GM11168 (cell line): Measurements from ENCODE around the gene BPGM.

Source experiments
- in situ Hi-C: fragments of 300-500 bp; cut with MboI; formaldehyde crosslinking; loops from one replicate; pipeline ENCODE4 v1.12.0; 2022; ENCODE audit warnings: low sequenced_read_pairs; ENCODE audit not compliant: unreplicated experiment

BPGM gene

DNA sequence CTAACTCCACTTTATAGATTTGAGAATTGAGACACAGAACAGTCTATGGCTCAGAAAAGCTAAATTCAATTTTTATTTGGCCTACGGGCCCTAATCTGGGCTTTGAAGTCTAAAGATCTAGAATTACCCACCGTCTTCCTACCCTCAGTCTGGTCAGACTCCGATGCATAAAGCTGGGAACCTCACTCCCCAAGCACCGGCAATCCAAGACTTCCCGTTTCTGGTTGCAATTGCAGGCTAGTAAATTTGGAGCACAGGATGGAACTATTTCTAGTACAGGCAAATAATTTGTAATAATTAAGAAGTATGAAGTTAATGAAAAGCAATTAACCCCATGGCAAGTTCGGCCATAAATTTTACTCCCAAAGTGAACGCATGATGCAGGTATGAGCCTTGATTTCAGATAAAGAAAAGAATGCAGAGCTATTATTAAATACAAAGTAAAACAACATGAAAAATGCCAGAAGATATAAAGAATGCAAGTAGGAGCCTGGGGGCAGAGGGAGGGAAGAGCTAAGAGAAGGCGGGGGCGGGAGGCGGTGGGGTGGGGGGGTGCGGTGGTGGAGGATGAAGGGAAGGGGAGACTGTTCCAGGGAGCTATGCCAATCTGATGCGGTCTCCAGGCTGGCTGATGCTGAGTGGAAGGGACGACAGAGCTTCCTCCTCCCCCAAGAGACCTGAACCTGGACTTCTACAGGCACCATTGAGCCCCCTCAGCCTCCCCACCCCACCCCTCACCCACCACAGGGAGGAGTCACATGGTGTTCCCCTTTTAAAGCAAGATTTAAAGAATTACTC, 45.1 kb downstream of the BPGM start:
- in situ Hi-C loops = no loop called here

DNA sequence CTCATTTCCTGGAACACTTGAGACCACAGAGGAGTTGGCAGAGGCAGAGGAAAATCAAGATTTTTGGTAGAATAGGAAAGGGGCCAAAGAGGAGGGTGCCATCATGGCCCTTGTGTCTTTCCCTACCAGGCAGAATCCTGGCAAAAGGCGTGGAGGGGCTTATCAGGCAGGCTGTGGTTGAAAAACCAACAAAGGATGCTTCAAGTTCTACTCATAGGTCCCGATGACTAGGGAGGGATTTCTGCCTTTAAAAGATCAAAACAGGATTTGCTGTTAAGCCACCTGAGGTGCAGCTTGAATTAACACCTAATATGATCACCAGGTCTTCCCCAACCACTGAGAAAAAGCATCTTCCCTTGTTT, 45.7 kb downstream of the BPGM start:
- in situ Hi-C loops = no loop called here

DNA sequence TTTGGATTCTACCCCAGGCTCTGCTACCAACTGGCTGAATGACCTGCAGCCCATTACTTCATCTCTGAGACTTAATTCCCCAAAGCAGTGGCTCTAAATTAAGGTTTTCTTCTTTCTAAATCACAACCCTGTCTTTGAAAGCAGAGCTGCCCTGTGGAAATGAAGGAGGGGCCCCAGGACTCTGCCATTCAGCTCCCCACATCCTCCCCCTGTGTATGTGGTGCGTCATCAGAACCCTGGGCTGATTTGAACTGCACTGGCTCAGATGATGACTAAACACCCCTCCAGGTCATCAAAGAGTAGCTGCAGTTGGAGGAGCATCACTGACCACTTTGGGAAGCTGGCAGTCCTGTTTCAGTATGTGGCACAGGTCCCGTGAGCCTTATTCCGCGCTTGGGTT, 46.6 kb downstream of the BPGM start:
- in situ Hi-C loops = no loop called here

DNA sequence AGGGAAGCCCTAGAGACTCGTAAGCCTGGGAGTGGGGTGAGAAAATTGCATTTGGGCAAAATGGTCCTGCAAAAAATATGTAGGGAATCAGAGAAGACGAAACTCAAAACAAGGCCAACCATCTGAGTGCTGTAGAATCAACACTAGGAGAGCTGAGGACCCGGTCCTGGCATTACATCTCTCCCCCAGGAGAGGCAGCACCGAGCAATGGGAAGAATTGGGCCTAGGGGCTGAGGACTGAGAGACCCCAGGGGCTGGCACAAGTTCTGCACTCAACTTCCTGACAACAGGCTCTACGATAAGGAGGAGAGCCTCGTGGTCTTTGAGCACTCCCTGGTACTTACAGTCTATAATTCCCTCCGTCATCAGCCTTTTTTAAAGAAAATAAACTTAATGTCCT, 47.6 kb downstream of the BPGM start:
- in situ Hi-C loops = no loop called here

DNA sequence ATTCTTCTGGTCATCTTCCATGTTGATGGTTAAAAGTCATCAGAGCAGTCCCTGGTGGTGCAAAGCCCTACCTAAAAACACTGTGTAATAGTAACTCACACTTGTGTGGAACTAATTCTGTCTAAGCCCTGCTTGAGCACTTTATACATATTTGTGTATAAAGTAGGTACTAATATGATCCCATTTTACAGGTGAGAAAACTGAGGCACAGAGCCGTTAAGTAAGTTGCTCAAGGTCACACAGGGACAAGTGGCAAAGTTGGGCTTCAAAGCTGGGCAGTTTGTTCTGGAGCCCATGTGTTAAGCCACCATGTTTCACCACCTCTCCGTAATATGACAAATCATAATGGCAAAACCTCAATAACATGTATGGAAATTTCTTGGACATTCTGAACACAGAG, 48.1 kb downstream of the BPGM start:
- in situ Hi-C loops = no loop called here

DNA sequence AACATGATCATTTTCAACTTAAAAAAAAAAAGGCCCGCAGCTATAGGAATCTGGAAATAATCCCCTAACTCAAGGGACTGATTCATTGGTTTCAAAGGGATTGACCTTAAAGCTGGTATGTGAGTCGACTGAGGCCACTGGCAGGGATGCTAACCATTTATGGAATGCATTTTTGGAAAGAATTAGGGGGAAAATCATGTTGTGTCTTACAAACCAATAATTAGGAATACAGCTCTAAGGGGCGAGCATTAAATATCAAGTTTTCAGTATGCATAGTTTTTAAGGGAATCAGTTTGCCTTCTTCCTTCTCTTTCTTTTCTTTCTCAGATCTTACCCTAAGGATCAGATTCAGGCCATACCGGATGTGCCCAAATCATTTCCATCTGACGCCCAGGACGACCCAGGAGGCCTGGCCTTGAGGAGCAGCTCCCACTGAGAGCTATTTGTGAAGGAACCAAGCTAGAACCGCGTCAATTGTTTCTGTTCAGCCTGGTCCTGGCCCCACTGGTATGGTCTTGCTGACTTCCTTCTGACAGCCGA, 48.7 kb downstream of the BPGM start:
- in situ Hi-C loops = no loop called here

DNA sequence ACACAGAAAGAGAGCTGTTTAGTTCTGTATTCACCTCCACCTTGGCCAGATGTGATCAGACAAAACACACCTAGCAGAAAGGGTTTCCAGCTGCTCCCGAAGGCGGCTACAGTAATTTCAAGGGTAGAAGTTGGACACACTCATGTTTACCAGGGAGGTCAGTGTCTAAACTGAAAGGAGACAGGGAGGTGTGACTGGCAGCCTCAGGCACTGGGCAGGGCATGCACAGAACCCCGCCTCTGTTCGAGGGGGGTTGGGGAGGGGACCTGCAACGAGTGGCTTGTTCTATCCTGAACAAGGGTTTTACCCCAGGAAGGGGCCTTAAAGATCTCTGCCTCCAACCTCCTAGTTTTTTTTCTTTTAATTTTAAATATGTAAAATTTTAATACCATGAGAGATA, 49.6 kb downstream of the BPGM start:
- in situ Hi-C loops = no loop called here

DNA sequence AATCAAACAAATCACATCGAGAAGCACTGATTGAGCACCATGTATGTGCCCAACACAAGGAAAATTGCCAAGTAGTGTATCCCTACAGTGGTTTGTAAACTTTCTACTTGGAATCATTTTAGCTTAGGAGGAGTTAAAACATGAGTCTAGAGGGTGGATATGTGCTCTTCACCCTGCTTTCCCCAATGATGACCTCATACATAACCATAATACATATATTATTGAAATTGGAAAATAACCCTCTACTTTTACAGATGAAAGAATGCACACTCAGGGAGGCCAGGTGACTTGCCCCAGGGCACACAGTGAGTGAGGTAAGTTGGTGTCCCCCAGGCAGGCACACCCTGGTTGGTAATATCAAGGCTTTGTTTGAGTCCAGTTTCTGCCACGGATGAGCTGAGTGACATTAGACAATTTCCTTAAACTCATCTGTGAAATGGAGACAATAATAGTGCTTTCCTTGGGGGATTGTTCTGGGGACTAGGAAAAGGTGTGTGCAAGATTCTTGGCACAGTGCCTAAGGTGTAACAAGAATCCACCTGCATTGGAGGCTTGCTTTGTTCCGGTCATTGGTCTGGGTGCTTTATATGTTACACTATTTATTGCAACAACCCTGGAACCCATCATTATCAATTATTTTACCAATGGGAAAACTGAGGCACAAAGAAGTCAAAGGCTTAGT, 50.7 kb downstream of the BPGM start:
- in situ Hi-C loops = no loop called here

DNA sequence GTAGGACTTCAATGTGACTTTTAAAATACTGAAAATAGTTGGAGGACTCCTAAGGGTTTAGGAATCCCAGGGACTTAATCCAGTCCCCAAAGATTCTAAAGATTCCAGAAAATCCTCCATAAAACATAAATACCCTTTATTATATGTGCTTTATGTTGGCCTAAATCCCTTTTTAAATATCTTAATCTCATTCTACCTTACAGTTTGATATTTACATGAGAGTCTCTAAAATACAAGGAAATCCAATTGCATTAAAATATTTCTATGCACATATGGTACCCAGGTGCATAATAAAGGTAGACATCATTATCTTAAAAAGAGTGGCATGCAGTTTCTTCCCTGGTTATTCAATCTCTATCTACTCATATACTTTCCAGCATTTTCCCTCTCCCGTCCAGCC, 51.8 kb downstream of the BPGM start:
- in situ Hi-C loops = no loop called here

DNA sequence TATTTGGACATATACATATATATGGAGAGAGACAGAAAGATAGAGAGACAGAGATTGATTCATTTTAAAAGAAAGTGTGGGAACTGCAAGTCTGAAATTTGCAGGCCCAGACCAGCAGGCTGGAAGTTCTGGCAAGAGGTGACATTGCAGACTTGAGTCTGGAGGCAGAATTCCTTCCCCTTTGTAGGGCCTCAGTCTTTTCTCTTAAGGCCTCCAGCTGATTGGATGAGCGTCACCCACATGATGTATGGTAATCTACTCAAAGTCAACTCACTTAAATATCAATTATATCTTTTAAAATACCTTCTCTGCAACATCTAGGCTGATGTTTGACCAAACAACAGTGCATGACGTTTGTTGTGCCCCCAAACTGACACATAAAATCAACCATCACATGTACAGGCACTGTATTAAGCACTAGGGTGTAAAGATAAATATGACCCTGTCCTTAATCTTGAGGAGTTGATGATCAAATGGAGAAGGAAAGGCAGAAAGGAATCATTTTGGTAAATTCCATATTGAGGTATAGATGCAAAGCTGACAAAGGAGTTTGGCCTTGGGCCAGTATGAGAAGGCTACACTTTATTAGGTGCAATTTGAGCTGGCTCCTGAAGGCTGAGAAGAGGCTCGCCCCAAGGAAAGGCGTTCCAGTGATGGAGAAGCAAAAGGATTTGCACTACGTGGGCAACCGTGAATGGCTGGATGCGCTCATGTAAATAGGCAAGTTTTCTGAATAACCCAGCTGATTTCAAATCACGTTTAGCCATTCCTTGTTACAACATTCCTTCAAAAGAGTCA, 52.6 kb downstream of the BPGM start:
- in situ Hi-C loops = no loop called here

DNA sequence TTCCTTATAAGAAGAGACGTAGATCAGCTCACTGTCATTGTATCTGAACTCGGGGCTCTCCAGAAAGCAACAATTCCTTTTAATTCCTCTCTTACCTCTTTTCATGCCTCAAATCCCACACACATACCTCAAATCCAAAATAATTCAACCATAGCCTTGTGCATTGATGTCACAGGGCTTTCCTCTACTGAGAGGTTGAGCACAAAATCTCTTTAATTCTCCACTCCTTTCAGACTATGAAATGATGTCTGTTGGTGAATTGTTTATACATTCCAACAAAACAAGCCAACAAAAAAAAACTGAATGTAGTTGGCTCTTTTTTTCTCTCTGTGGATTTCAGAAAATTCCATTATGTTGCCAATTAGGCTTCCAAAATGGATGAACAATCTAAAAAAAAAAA, 53.2 kb downstream of the BPGM start:
- in situ Hi-C loops = loop anchor here (10.0 kb wide), 1 partner anchor 65 kb away; no protein-coding TSS in a partner anchor

DNA sequence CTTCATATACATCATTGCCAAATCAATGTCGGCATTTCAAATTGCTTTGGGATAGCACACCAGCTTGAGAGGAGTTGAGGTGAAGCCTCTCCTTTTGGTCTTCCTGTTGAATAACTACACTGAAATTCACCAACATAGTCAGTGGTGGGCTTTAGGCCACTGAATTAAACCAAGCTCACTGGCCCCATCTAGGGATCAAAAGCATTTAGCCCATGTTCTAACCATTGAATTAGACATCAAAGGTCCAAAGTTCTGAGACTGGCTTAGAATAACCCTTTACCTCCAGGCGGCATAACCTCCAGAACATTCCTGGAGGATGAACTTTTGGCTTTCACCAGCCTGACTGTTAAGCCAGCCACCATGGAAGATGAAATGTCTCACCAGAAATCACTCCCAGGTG, 54.6 kb downstream of the BPGM start:
- in situ Hi-C loops = loop anchor here (10.0 kb wide), 1 partner anchor 66 kb away; no protein-coding TSS in a partner anchor

DNA sequence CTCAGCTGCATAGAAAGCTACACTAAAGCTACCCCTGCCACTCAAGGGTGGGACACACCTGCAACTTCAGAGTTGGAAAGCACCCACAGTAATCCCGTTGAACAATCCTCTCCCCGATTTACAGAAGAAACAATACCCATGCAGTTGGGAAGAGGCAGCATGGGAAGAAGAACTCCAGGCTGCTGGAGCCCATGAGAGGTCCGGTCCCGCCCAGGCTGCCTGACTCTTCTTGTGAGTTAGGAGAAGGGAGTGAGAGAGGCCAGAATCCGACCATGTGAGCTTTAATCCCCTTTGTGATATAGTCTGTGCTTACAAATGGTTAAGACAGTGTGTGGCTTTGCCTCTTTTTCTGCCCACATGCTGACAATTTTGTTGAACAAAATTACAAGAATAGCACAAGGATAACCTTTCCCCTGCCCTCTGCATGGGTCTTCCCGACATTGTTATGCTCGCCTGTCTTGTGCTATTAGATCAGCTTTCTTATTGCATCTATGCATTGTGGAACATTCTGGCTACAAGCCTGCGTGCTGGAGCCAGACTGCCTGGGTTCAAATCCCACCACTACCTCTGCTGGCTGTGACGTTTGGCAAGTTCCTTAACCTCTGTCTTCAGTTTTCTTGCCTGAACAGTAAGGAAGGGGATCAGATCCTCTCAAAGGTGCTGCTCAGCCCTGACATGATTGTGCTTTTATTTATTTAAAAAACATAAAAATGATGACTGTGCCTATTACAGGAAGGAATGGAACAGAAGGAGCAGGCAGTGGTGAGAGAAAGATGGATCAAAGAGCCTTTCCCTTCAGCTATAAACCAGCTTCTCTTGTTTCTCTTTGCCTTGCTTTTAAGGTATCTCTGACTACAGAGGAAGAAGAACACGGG, 56.0 kb downstream of the BPGM start:
- in situ Hi-C loops = loop anchor here (10.0 kb wide), 1 partner anchor 68 kb away; no protein-coding TSS in a partner anchor

DNA sequence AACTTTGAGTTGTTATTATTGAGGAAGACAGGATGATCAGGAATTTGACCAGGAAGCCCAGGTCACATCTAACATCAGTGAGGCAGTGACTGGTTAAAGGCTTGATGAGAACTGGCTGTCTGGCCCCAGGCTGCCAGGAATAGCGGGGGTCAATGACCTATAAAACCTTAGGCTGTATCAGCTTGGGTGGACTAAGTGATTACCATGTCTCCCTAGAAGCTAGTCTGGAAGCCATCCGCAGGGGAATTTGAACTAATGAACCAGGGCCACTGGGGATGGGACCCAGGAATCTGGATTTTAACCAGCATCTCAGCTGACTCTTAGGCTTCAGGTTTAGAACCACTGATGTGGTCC, 56.6 kb downstream of the BPGM start:
- in situ Hi-C loops = loop anchor here (10.0 kb wide), 1 partner anchor 68 kb away; no protein-coding TSS in a partner anchor

DNA sequence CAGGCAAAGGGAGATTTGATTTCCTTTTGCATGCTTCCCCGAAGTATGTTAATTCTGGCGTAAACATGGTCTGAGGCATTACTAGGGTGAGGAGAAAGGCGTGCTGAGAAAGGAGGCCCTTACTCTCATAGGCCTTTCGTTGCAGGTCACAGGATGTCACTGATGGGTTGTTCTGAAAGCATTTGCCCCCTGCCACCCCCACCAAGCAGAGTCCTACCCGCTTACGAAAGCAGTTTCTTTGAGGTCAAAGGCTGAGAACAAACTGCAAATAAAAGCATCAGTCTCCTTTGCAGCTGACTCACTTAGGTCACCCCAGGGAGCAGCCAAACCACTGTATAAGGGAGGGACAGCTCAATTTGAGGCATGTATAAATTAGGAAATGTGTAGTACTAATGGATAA, 57.1 kb downstream of the BPGM start:
- in situ Hi-C loops = loop anchor here (10.0 kb wide), 1 partner anchor 69 kb away; no protein-coding TSS in a partner anchor

DNA sequence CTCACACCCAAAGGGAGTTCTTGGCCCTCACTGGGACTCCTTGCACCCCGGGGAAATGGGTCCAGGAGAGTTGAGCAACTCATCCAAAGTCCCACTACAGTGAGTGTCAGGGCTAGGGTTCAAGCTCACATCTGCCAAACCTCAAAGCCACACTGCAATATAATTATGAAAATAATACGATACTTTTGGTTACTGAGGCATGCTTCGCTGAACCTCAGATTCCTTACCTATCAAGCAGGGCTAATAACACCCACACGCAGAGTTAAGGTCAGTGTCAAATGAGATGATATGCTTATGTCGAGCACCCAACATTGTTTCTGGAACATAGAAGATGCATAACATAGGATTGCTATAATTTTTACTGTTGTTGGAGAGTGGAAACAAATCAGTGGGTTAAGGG, 58.2 kb downstream of the BPGM start:
- in situ Hi-C loops = loop anchor here (10.0 kb wide), 1 partner anchor 70 kb away; no protein-coding TSS in a partner anchor

DNA sequence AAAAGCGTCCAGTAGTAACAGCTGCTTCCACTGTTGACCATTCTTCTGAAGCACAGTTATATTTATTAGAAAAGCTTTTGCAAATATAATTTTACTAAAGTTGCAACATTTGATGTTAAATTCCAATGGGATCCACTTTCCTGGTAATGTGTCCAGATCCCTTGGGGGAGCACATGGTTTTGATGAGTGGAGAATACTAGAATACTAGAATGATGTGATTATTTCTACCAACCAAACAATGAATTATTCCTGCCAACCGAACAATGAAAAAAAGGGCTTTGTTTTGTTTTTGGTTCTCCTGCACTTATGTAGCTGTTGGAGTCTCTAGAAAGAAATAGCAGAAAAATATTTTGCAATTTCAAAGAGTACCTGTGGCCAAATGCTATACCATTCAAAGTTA, 59.1 kb downstream of the BPGM start:
- in situ Hi-C loops = loop anchor here (10.0 kb wide), 1 partner anchor 71 kb away; no protein-coding TSS in a partner anchor

DNA sequence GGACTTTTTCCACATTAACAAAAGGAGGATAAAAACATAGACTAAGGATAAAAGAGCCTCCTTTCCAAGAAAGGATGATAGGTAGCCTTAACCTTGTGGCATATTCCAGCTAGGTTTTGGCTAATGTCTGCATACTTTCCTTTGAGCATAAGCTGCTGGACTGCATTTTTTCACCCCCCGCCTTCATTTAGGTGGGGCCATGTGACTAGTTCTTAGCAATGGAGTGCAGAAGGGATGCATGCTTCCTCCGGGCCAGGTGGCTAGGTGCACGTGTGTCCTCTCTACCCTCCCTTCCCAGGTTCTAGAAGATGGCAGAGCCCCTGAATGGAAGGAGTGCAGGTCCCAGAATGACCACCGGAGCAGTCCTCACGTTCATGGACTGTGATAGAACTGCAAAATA, 59.8 kb downstream of the BPGM start:
- in situ Hi-C loops = loop anchor here (10.0 kb wide), 1 partner anchor 72 kb away; no protein-coding TSS in a partner anchor

DNA sequence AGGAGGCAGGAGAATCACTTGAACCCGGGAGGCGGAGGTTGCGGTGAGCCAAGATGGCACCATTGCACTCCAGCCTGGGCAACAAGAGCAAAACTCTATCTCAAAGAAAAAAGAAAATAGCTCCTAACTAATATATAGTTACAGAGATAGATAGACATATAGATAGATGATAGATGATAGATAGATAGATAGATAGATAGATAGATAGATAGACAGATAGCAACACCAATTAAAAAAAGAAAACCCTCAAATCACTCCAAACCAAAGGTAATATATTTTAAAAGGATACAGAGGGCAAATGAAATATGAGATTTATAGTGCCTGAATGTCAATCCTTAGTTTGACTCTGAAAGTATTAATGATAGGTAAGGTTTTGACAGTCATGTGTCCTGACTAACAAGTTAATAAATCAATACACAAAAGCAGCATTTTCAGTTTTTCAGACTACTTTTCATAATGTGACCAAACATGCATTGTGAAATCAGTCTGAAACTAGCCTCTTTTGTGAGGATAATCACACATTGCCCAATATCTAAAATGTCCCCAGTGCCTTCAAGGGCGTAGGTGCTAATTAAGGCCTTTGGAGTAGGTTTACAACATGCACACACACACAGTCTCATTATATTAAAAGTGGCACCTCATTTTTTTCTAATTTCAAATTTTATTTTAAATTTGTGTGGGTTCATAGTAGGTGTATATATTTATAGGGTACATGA, 61.2 kb downstream of the BPGM start:
- in situ Hi-C loops = loop anchor here (10.0 kb wide), 1 partner anchor 73 kb away; no protein-coding TSS in a partner anchor
